Activated CD4-positive, alpha-beta memory T cell treated with anti-CD3 and anti-CD28 coated beads for 36 hours (primary cell): Measurements from ENCODE around the gene RRAGD. TPM values are rescaled to one million over a fixed set of nuclear protein-coding genes. Genes with fewer than 3 reads are reported as not detected.

Source experiments
- CTCF ChIA-PET: fragments of 350-600 bp; sonication (Branson Sonifier 250); formaldehyde crosslinking; loops from one replicate; lab custom pipeline; 2021; ENCODE audit warnings: antibody characterized with exemption, inconsistent platforms; lab: Charles Lee
- POLR2A ChIA-PET: fragments of 350-600 bp; sonication (Branson Sonifier 250); formaldehyde crosslinking; loops from one replicate; lab custom pipeline; 2021; ENCODE audit warnings: antibody characterized with exemption; lab: Charles Lee
- DNase-seq: peaks from one replicate; pipeline ENCODE4 v3.0.0-alpha.2; 2020
- H3K27ac Mint-ChIP-seq: one replicate; pipeline ENCODE4 v1.8.0; 2021; ENCODE audit warnings: mixed read lengths
- H3K27me3 Mint-ChIP-seq: one replicate; pipeline ENCODE4 v1.8.0; 2021; ENCODE audit warnings: mixed read lengths
- H3K36me3 Mint-ChIP-seq: one replicate; pipeline ENCODE4 v1.8.0; 2021; ENCODE audit warnings: mixed read lengths
- H3K4me1 Mint-ChIP-seq: one replicate; pipeline ENCODE4 v1.8.0; 2021; ENCODE audit warnings: low read depth, mixed read lengths
- H3K4me3 Mint-ChIP-seq: one replicate; pipeline ENCODE4 v1.8.0; 2021; ENCODE audit warnings: mild to moderate bottlenecking, mixed read lengths
- H3K9me3 Mint-ChIP-seq: one replicate; pipeline ENCODE4 v1.8.0; 2021; ENCODE audit warnings: mixed read lengths
- intact Hi-C: fragments of 100-400 bp; cut with micrococcal nuclease; formaldehyde crosslinking; loops from one replicate; pipeline ENCODE4 v1.15.1; 2023
- total RNA-seq, 2 experiments: library from RNA; stranded (reverse); gene quantifications; one replicate each; pipeline ENCODE4 v1.2.3, GENCODE V29; 2021

RRAGD gene
- total RNA-seq, 2 experiments from 2014 or later: 15.8 to 16.4 TPM

DNA sequence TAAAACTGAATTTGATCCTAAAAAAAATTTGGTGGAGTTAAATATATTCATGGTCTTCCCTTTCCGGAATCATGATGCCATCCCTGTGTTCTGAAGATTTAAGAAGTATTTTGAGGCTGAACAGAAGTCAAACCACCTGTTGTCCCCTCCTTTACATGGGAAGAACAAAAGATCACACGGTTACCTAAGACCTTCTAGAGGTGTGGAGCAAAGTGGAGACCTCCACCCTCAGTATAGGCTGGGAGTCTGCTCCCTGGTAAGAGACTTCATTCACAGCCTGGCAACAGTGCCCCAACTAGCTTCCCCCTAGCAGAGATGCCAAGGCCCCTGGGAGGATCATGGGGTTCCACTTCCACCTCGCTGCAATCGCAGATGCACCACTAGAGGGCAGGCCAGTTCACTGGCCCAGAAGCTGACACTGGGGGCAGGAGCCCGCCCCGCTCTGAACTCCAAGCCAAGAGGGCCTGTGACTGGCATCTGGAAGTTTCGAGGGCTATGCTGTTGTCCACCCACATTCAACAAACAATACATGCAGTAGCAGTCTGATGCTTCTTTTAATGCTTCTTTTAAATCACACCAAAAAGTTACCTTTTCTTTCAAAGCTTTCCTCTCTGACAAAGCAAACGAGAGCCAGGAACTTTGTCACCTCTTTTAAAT is 40.1 kb downstream of the RRAGD start:
- ChIA-PET POLR2A (interaction anchor here (1.1 to 1.6 kb wide), 3 partner anchors 19 to 266 kb away, joined by 3 read pairs; partner anchors contain the start of genes RRAGD and UBE2J1), CTCF (interaction anchor here (0.6 to 3.9 kb wide), 66 partner anchors 9 to 916 kb away, joined by 3 to 47 read pairs (median 4); partner anchors contain the start of genes ANKRD6, LYRM2, PM20D2 and RRAGD)
- intact Hi-C loops: loop anchor here (1.0 kb wide), 2 partner anchors 40 to 238 kb away; partner anchors contain the start of gene RRAGD
- Mint-ChIP-seq H3K4me1 (peaks cover 16% of the 10 kb centered on the region), H3K4me3 (no peak overlapping the region), H3K36me3 (no peaks in the 10 kb centered on the region), H3K27ac (no peak overlapping the region), H3K27me3 (no peaks in the 10 kb centered on the region), H3K9me3 (no peaks in the 10 kb centered on the region)
- DNase-seq: peak; percentile 85

DNA sequence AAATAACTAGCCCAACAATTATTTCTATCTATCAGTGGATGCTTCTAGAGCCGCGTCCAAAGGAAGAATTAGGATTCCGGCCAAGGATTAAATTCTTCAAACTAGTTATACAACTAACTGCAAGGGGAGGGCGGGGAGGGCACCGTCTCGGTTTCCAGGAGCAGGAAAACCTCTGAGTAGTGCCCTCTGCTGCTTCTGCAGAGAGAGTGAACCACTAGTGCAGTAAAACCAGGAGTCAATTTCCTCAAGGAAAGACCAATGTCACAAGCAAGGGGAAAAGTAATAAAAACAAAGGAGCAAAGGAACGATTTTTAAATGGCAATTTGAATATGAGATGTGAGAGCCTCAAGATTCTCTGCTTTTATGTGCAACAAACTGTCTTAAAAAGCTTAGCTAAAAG is 43.1 kb downstream of the RRAGD start:
- Mint-ChIP-seq H3K9me3 (no peaks in the 10 kb centered on the region), H3K36me3 (no peaks in the 10 kb centered on the region)

GRCh38 chr6:89368107-89368506 is 44.0 kb downstream of the RRAGD start:
- Mint-ChIP-seq H3K27me3 (no peaks in the 10 kb centered on the region), H3K4me3 (no peak overlapping the region), H3K27ac (no peak overlapping the region), H3K9me3 (no peaks in the 10 kb centered on the region), H3K4me1 (peaks cover 15% of the 10 kb centered on the region), H3K36me3 (no peaks in the 10 kb centered on the region)
- intact Hi-C loops: no loop called here
- DNase-seq: peak; percentile 69
- ChIA-PET POLR2A (no interaction called here), CTCF (interaction anchor here (0.7 to 4.2 kb wide), 13 partner anchors 8 to 270 kb away, joined by 3 to 37 read pairs (median 6); partner anchors contain the start of genes ANKRD6, LYRM2, RRAGD and UBE2J1)

More for the DNA sequence above, 43.1 kb downstream of the RRAGD start:
- Mint-ChIP-seq H3K4me3 (no peak overlapping the region), H3K4me1 (peaks cover 15% of the 10 kb centered on the region), H3K27me3 (no peaks in the 10 kb centered on the region), H3K27ac (no peak overlapping the region)
- DNase-seq: no peak
- POLR2A ChIA-PET: no interaction called here
- CTCF ChIA-PET: interaction anchor here (0.5 to 4.2 kb wide), 12 partner anchors 8 to 1050 kb away, joined by 3 to 37 read pairs (median 4); partner anchors contain the start of genes ANKRD6, LYRM2, RRAGD and UBE2J1
- intact Hi-C loops: no loop called here

GRCh38 chr6:89364586-89364985 is 47.5 kb downstream of the RRAGD start:
- H3K4me1 Mint-ChIP-seq: peaks cover 23% of the 10 kb centered on the region
- POLR2A ChIA-PET: no interaction called here
- H3K27ac Mint-ChIP-seq: no peak overlapping the region
- H3K9me3 Mint-ChIP-seq: no peaks in the 10 kb centered on the region
- CTCF ChIA-PET: interaction anchor here (1.0 to 4.1 kb wide), 5 partner anchors 7 to 382 kb away, joined by 3 to 28 read pairs (median 4); no protein-coding TSS in a partner anchor
- no peak for DNase-seq
- intact Hi-C loops: no loop called here
- H3K27me3 Mint-ChIP-seq: no peaks in the 10 kb centered on the region
- no peak overlapping the region for H3K4me3 Mint-ChIP-seq
- no peaks in the 10 kb centered on the region for H3K36me3 Mint-ChIP-seq

GRCh38 chr6:89361171-89361570 is 50.9 kb downstream of the RRAGD start:
- CTCF ChIA-PET: interaction anchor here (1.1 to 3.7 kb wide), 3 partner anchors 11 to 12 kb away, joined by 4 to 28 read pairs (median 10); no protein-coding TSS in a partner anchor
- POLR2A ChIA-PET: no interaction called here
- Mint-ChIP-seq H3K9me3 (no peaks in the 10 kb centered on the region), H3K27ac (no peak overlapping the region), H3K4me1 (peaks cover 44% of the 10 kb centered on the region), H3K4me3 (no peak overlapping the region), H3K36me3 (no peaks in the 10 kb centered on the region), H3K27me3 (no peaks in the 10 kb centered on the region)
- DNase-seq: no peak
- intact Hi-C loops: no loop called here

GRCh38 chr6:89360415-89360999 is 51.6 kb downstream of the RRAGD start:
- Mint-ChIP-seq H3K9me3 (no peaks in the 10 kb centered on the region), H3K36me3 (no peaks in the 10 kb centered on the region), H3K27me3 (no peaks in the 10 kb centered on the region), H3K4me3 (no peak overlapping the region), H3K4me1 (peaks cover 51% of the 10 kb centered on the region), H3K27ac (peak overlapping the region; percentile 58)
- no peak for DNase-seq
- intact Hi-C loops: loop anchor here (1.0 kb wide), 1 partner anchor 9 kb away; no protein-coding TSS in a partner anchor
- ChIA-PET CTCF (interaction anchor here (2.3 kb wide), 1 partner anchor 11 kb away, joined by 10 read pairs; no protein-coding TSS in a partner anchor), POLR2A (no interaction called here)

DNA sequence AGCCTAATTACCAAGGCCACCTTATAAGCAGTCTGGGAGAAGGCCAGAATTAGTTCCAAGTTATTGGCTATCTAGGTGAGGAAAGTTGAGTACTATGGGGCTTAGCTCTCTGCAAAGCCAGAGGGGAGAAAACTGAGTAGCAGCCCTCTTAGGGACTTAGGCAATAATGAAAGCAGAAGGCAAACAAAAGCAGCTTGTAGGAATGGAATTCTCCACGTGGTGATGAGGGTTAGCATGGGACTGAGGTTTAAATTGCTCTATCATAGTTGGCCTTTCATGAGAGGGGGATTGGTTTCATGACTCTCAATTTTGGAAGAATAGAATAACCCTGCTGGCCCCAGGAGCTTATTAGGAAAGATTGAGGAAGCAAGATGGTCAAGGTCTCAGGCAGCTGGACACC is 52.5 kb downstream of the RRAGD start:
- peaks cover 54% of the 10 kb centered on the region for H3K4me1 Mint-ChIP-seq
- no peaks in the 10 kb centered on the region for H3K9me3 Mint-ChIP-seq
- intact Hi-C loops: loop anchor here (10.0 kb wide), 2 partner anchors 465 to 745 kb away; partner anchors contain the start of gene CASP8AP2
- no peak overlapping the region for H3K4me3 Mint-ChIP-seq
- H3K36me3 Mint-ChIP-seq: no peaks in the 10 kb centered on the region
- H3K27me3 Mint-ChIP-seq: no peaks in the 10 kb centered on the region
- H3K27ac Mint-ChIP-seq: no peak overlapping the region
- POLR2A ChIA-PET: no interaction called here
- CTCF ChIA-PET: interaction anchor here (0.9 to 2.3 kb wide), 3 partner anchors 8 to 77 kb away, joined by 3 to 10 read pairs (median 3); no protein-coding TSS in a partner anchor
- DNase-seq: no peak

GRCh38 chr6:89357390-89357789 is 54.7 kb downstream of the RRAGD start:
- H3K27me3 Mint-ChIP-seq: no peaks in the 10 kb centered on the region
- POLR2A ChIA-PET: no interaction called here
- H3K9me3 Mint-ChIP-seq: no peaks in the 10 kb centered on the region
- CTCF ChIA-PET: interaction anchor here (1.1 to 5.6 kb wide), 4 partner anchors 11 to 375 kb away, joined by 3 to 37 read pairs (median 20); no protein-coding TSS in a partner anchor
- intact Hi-C loops: loop anchor here (10.0 kb wide), 2 partner anchors 467 to 747 kb away; partner anchors contain the start of gene CASP8AP2
- DNase-seq: no peak
- peaks cover 59% of the 10 kb centered on the region for H3K4me1 Mint-ChIP-seq
- peak overlapping the region; percentile 50 for H3K27ac Mint-ChIP-seq
- H3K4me3 Mint-ChIP-seq: peak overlapping the region; percentile 75
- no peaks in the 10 kb centered on the region for H3K36me3 Mint-ChIP-seq

DNA sequence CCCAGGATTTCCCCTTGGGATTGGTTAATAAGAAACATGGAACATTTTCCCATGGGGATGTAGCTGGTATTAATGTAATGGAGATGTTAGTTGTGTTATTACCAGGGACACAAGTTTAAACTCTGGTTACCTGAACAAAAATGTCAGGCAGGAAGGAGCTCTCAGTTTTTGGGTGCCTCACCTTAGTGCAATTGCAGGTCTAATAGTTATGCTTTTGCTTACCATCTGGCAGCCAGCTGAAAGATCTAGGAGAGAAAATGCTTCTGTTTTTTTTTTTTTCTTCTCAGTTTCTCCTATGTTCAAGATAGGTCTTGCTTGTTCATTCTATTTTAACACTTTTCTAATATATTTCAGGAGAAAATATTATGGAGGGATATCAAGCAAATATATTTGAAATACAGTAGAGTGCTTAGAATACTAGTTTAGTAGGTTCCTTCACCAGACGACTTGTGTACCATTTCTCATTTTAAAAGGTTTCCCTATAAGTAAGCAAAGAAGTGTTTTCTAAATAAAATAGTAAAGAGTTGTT is 55.4 kb downstream of the RRAGD start:
- Mint-ChIP-seq H3K27me3 (no peaks in the 10 kb centered on the region), H3K36me3 (peaks cover 3% of the 10 kb centered on the region), H3K4me3 (peak overlapping the region; percentile 75), H3K9me3 (no peaks in the 10 kb centered on the region), H3K27ac (peak overlapping the region; percentile 28), H3K4me1 (peaks cover 61% of the 10 kb centered on the region)
- ChIA-PET POLR2A (interaction anchor here (0.5 to 1.7 kb wide), 5 partner anchors 9 to 364 kb away, joined by 3 to 6 read pairs (median 4); partner anchors contain the start of gene PNRC1), CTCF (interaction anchor here (0.6 to 5.6 kb wide), 7 partner anchors 11 to 374 kb away, joined by 3 to 37 read pairs (median 4); no protein-coding TSS in a partner anchor)
- DNase-seq: no peak
- intact Hi-C loops: loop anchor here (10.0 kb wide), 2 partner anchors 468 to 748 kb away; partner anchors contain the start of gene CASP8AP2

DNA sequence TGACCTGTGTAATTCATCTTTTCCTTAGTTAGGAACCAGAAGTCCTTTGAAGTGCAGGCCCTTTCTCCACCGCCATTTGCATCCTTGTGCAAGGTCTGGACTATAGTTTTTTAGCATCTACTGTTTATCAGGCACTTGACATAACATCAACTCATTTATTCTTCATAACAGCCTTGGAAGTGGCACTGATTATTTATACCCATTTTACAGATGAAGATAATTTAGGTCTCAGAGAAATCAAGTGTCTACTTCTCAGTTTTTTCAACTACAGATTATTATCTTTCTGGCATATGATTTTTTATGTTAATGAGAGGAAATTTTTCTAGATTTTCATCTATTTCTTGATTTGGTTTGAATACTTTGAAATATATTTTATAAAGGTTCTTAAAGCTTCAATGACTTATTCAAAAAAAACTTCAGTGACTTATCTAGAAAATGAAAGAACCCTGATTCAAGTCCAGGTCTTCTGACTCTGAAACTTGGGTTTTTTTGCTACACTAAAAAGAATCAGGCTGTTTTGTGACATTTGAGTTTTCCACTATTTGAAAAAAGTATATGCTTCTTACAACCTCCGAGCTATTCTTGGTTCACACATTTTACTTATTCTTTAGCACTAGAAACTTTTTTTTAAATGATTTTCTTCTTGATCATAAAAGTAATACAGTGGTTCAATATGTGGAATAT is 56.4 kb downstream of the RRAGD start:
- POLR2A ChIA-PET: interaction anchor here (0.7 to 1.7 kb wide), 4 partner anchors 10 to 365 kb away, joined by 3 to 6 read pairs (median 5); partner anchors contain the start of gene PNRC1

More for the DNA sequence above, 56.4 kb downstream of the RRAGD start:
- no peaks in the 10 kb centered on the region for H3K27me3 Mint-ChIP-seq
- CTCF ChIA-PET: interaction anchor here (0.6 to 5.6 kb wide), 3 partner anchors 13 to 17 kb away, joined by 3 to 37 read pairs (median 34); no protein-coding TSS in a partner anchor
- DNase-seq: no peak
- H3K27ac Mint-ChIP-seq: peak overlapping the region; percentile 33
- peaks cover 3% of the 10 kb centered on the region for H3K36me3 Mint-ChIP-seq
- peaks cover 64% of the 10 kb centered on the region for H3K4me1 Mint-ChIP-seq
- no peaks in the 10 kb centered on the region for H3K9me3 Mint-ChIP-seq
- no peak overlapping the region for H3K4me3 Mint-ChIP-seq
- intact Hi-C loops: loop anchor here (10.0 kb wide), 2 partner anchors 469 to 749 kb away; partner anchors contain the start of gene CASP8AP2
